ENCODE data around the gene FHOD3.

The FHOD3 gene

GRCh38 chr18:36608107-36608506 is 310.6 kb downstream of the FHOD3 start:
- DNase-seq: no peak

- DNase-seq: no peak
Measured at GRCh38 chr18:36610258-36610657, 312.7 kb downstream of the FHOD3 start.

GRCh38 chr18:36610661-36611060 is 313.1 kb downstream of the FHOD3 start:
- DNase-seq: no peak

- DNase-seq: no peak
Measured at GRCh38 chr18:36613069-36613468, 315.6 kb downstream of the FHOD3 start.

GRCh38 chr18:36613810-36614209 is 316.3 kb downstream of the FHOD3 start:
- DNase-seq: no peak

GRCh38 chr18:36620788-36621187 is 323.3 kb downstream of the FHOD3 start:
- no peak for DNase-seq

GRCh38 chr18:36622610-36623009 is 325.1 kb downstream of the FHOD3 start:
- DNase-seq: no peak

GRCh38 chr18:36623091-36623490 is 325.6 kb downstream of the FHOD3 start:
- no peak for DNase-seq

GRCh38 chr18:36623681-36624190 is 326.2 kb downstream of the FHOD3 start:
- DNase-seq: no peak

GRCh38 chr18:36624451-36625167 is 327.1 kb downstream of the FHOD3 start:
- DNase-seq: no peak

- no peak for DNase-seq
Measured at GRCh38 chr18:36625386-36625785, 327.9 kb downstream of the FHOD3 start.

GRCh38 chr18:36627637-36628036 is 330.1 kb downstream of the FHOD3 start:
- DNase-seq: no peak

- DNase-seq: no peak
Measured at GRCh38 chr18:36628435-36629137, 331.1 kb downstream of the FHOD3 start.

GRCh38 chr18:36629138-36629530 is 331.6 kb downstream of the FHOD3 start:
- no peak for DNase-seq

- no peak for DNase-seq
Measured at GRCh38 chr18:36629836-36630235, 332.3 kb downstream of the FHOD3 start.

- peak; percentile 49 for DNase-seq
Measured at GRCh38 chr18:36630917-36631316, 333.4 kb downstream of the FHOD3 start.

GRCh38 chr18:36633961-36634412 is 336.5 kb downstream of the FHOD3 start:
- DNase-seq: no peak

- no peak for DNase-seq
Measured at GRCh38 chr18:36634573-36635216, 337.2 kb downstream of the FHOD3 start.

GRCh38 chr18:36635414-36636096 is 338.0 kb downstream of the FHOD3 start:
- no peak for DNase-seq

GRCh38 chr18:36636237-36636817 is 338.8 kb downstream of the FHOD3 start:
- DNase-seq: no peak

- DNase-seq: no peak
Measured at GRCh38 chr18:36638224-36638623, 340.7 kb downstream of the FHOD3 start.

GRCh38 chr18:36640021-36640952 is 342.8 kb downstream of the FHOD3 start:
- no peak for DNase-seq

Data from NCI-H1092 treated with DMSO at 0.1 percent for 48 hours (cell line).